Uterine smooth muscle cell (primary cell): Measurements from ENCODE around the gene CCND3. TPM values are rescaled to one million over a fixed set of nuclear protein-coding genes. Genes with fewer than 3 reads are reported as not detected.

Source experiments
- total RNA-seq: library from RNA; depleted of rRNA; stranded (reverse); fragments of >200 nt; gene quantifications from 2 replicates; pipeline ENCODE4 v1.2.3, GENCODE V29; 2014

CCND3 gene
- total RNA-seq: 13.2 and 26.9 TPM in 2 replicates

GRCh38 chr6:41941280-41942066 is at the start of gene CCND3:
Gene CCND3, minus strand, starts transcription at chr6:41941808. Its CDS starts 159 bp downstream, at chr6:41941649.

GRCh38 chr6:41920921-41921711 is 20.5 kb downstream of the CCND3 start, which contains the start of the genes BYSL and MED20:
Gene BYSL, plus strand, starts transcription at chr6:41921499. Its CDS starts 64 bp downstream, at chr6:41921563.
Gene MED20, minus strand, starts transcription at chr6:41921139. Its CDS starts 121 bp downstream, at chr6:41921018.

GRCh38 chr6:41895300-41896233 is 46.0 kb downstream of the CCND3 start, which contains the start of gene USP49:
Gene USP49, minus strand, starts transcription at chr6:41895375. Its CDS starts 88,392 bp downstream, at chr6:41806983.

Other genes starting within 250 kb of the CCND3 start
- gene TFEB, start 206.2 kb downstream of the CCND3 start, total RNA-seq: 3.0 and 5.6 TPM in 2 replicates
- not detected in 2 replicates for gene PGC, start 194.4 kb downstream of the CCND3 start, total RNA-seq
- gene FRS3, start 161.9 kb downstream of the CCND3 start, total RNA-seq: 1.5 TPM in 2 replicates
- 0.66 TPM in 1 of 2 replicates, not detected in the other for gene PRICKLE4, start 161.0 kb downstream of the CCND3 start, total RNA-seq
- gene TOMM6, start 154.1 kb downstream of the CCND3 start, total RNA-seq: 77.7 and 107 TPM in 2 replicates
- gene USP49, start 46.4 kb downstream of the CCND3 start, total RNA-seq: 2.9 and 4.5 TPM in 2 replicates
- 32.9 and 37.6 TPM in 2 replicates for gene MED20, start 20.7 kb downstream of the CCND3 start, total RNA-seq
- gene BYSL, start 20.3 kb downstream of the CCND3 start, total RNA-seq: 16.6 and 23.7 TPM in 2 replicates
- 15.2 and 18.8 TPM in 2 replicates for gene TAF8, start 108.7 kb upstream of the CCND3 start, total RNA-seq
- gene C6orf132, start 200.8 kb upstream of the CCND3 start, total RNA-seq: 1.00 and 1.5 TPM in 2 replicates
- not detected in 2 replicates for gene GUCA1A, start 231.6 kb upstream of the CCND3 start, total RNA-seq